PFSK-1 (cell line): Measurements from ENCODE around the gene SLC24A3.

Source experiments
- FOXP2 ChIP-seq: optimal IDR thresholded peaks from 2 replicates; pipeline ENCODE3; 2011; ENCODE audit warnings: borderline replicate concordance, control low read depth, inconsistent platforms; ENCODE audit not compliant: insufficient read depth; ENCODE audit errors: extremely low read length, extremely low read depth
- POLR2AphosphoS5 ChIP-seq: IDR thresholded peaks from 2 replicates; pipeline ENCODE4 v1.6.1; 2012; ENCODE audit warnings: low read depth, mild to moderate bottlenecking, control low read depth, low read length, moderate library complexity
- SIN3A ChIP-seq: IDR thresholded peaks from 2 replicates; pipeline ENCODE4 v1.6.1; 2012; ENCODE audit warnings: mild to moderate bottlenecking, low read length, moderate library complexity, borderline replicate concordance; ENCODE audit not compliant: insufficient read depth
- TAF1 ChIP-seq: IDR thresholded peaks from 2 replicates; pipeline ENCODE4 v1.6.1; 2012; ENCODE audit warnings: low read length, control low read depth, borderline replicate concordance; ENCODE audit not compliant: insufficient read depth
- TF ChIP-seq, protein P1 (sequence below), 2 experiments: IDR thresholded peaks; 2 replicates each; pipeline versions ENCODE4 v1.6.1 to v1.8.0; 2011 to 2012; ENCODE audit warnings: low read depth in 2 of 2, low read length in 2 of 2, control low read depth in 1 of 2, inconsistent platforms in 1 of 2, mild to moderate bottlenecking in 1 of 2, moderate library complexity in 1 of 2; ENCODE audit not compliant: insufficient read depth in 1 of 2

The SLC24A3 gene

DNA sequence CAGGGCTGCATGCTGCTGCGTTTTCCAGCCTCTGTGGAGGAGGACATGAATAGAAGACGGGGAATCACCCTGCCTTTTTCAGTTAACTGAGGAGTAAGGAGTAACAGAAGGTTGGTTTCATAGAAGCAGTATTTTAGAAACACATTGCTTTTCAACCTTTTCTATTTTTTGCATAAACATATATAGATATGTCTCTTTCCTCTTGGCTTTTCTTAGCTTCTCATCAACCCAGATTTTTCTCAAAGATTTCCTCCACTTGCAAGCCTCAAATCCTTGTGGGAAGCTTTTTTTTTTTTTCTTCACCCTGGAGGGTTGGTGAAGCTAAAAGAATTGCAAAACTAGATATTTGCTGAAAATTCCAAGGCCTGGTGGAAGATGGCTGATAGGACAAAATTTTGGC lies 6.0 kb downstream of the SLC24A3 start:
- TF ChIP-seq TAF1 (no peak), POLR2AphosphoS5 (no peak), SIN3A (no peak), FOXP2 (no peak)
- TF ChIP-seq, protein P1, sequence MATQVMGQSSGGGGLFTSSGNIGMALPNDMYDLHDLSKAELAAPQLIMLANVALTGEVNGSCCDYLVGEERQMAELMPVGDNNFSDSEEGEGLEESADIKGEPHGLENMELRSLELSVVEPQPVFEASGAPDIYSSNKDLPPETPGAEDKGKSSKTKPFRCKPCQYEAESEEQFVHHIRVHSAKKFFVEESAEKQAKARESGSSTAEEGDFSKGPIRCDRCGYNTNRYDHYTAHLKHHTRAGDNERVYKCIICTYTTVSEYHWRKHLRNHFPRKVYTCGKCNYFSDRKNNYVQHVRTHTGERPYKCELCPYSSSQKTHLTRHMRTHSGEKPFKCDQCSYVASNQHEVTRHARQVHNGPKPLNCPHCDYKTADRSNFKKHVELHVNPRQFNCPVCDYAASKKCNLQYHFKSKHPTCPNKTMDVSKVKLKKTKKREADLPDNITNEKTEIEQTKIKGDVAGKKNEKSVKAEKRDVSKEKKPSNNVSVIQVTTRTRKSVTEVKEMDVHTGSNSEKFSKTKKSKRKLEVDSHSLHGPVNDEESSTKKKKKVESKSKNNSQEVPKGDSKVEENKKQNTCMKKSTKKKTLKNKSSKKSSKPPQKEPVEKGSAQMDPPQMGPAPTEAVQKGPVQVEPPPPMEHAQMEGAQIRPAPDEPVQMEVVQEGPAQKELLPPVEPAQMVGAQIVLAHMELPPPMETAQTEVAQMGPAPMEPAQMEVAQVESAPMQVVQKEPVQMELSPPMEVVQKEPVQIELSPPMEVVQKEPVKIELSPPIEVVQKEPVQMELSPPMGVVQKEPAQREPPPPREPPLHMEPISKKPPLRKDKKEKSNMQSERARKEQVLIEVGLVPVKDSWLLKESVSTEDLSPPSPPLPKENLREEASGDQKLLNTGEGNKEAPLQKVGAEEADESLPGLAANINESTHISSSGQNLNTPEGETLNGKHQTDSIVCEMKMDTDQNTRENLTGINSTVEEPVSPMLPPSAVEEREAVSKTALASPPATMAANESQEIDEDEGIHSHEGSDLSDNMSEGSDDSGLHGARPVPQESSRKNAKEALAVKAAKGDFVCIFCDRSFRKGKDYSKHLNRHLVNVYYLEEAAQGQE (IDR thresholded peaks at IDR 0.05; ENCODE audit: insufficient read depth in 1 of 2, low read depth in 2 of 2, low read length in 2 of 2) = no peak

DNA sequence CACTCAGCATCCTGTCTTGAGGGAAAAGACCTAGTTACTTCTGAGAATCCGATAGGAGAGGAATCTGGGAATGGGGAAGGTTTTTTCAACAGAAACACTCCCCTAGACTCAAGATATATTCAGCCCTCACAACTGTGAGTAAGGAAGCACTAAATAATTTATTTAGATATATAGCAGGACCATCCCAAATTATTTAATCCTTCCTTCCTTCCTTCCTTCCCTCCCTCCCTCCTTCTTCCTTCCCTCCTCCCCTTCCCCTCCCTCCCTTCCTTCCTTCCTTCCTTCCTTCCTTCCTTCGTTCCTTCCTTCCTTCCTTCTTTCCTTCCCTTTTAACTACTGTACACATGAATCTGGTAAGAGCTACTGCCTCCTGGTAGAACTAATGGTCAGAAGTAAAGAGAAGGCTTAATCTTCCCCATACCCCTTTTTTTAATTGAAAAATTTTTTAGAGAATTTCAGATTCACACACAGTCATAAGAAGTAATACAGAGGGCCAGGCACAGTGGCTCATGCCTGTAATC lies 10.1 kb downstream of the SLC24A3 start:
- no peak for TF ChIP-seq SIN3A
- no peak for TF ChIP-seq POLR2AphosphoS5
- TF ChIP-seq TAF1 = no peak
- no peak for TF ChIP-seq FOXP2

DNA sequence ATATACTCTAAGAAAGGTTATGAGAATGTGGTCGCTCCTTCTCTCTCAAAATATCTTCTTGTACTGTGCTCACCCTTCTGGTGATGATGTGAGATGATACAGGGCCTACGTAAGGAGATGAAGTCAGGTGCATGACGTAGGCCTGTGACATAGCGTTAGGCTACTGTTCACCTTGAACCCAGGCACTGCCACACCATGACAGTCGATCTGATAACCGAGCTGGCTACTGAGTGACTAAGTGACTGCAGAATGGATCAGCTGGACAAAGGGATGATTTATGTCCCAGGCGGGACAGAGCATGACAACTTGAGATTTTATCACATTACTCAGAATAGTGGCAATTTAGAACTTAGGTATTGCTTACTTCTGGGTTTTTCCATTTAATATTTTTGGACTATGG lies 11.2 kb downstream of the SLC24A3 start:
- no peak for TF ChIP-seq FOXP2
- TF ChIP-seq, protein P1 (IDR thresholded peaks at IDR 0.05; ENCODE audit: insufficient read depth in 1 of 2, low read depth in 2 of 2, low read length in 2 of 2) = no peak
- TF ChIP-seq SIN3A = no peak
- no peak for TF ChIP-seq TAF1
- no peak for TF ChIP-seq POLR2AphosphoS5

DNA sequence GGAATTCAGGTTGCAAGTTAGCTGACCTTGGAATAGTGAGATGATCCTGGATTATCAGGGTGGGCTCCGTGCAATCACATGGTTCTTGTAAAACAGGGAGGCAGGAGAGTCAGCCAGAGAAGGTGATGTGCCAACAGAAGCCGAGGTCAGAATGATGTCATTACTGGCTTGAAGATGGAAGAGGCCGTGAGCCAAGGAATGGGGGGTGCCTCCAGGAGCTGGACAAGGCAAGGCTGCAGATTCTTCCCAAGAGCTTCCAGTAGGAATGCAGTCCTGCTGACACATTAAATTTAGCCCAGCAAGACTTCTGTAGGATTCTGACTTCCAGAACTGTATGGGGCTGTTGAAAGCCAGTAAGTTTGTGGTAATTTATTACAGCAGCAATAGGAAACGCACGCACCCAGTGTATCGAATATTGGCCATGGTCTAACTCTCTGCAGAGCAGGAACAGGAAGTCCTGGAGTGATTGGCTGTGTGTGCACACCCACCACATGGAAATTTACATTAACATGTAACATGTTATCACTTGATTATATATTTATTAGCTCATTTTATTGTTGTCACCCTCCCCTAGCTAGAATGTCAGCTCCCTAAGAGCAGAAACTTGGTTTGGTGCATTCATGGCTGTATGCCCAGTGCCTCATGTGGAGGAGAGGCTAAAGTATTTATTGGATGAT lies 19.1 kb downstream of the SLC24A3 start:
- TF ChIP-seq SIN3A (no peak), FOXP2 (no peak), TAF1 (no peak), POLR2AphosphoS5 (no peak)
- TF ChIP-seq, protein P1 (IDR thresholded peaks at IDR 0.05; ENCODE audit: insufficient read depth in 1 of 2, low read depth in 2 of 2, low read length in 2 of 2) = no peak

DNA sequence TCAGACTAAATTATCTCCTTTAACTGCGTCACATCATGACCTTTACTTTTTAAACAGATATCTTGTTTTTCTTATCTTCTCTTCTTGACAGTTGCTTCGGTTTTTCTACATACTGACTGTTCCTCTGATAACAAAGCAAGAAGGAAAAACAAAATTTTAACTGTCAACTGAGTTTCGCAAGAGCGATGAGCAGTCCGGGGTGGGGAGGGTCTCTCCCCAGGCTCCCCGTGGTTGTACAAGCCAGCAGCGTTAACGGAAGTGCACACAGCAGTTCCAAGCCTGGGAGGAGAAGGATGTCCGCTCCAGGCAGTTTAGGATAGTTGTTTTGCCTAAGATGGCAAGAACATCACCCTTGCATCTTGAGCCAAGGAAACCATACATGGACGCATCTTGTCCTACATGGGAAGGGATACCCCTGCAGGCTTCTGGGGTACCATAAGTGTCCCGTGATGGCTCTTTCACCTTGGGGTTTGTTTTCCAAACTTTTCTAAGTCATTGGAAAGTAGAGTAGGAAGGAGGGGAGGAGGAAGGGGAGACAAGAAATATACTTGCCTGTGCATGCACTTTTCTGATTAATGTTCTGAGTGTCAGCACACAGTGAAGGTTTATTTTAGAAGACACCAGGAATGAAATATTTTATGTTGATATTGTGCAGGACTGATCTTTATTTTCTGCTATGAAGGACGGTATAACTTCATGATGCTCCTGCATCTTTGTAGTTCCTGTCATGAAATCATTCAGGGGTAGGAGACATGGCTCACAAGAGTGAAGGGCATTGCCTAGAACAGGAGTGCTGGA lies 20.8 kb downstream of the SLC24A3 start:
- TF ChIP-seq TAF1 = no peak
- TF ChIP-seq POLR2AphosphoS5 = no peak
- no peak for TF ChIP-seq FOXP2
- TF ChIP-seq, protein P1 (IDR thresholded peaks at IDR 0.05; ENCODE audit: insufficient read depth in 1 of 2, low read depth in 2 of 2, low read length in 2 of 2) = no peak
- no peak for TF ChIP-seq SIN3A
